Upper lobe of left lung (tissue), 6 donors: ENCODE data around the gene ZBED1. TPM values are rescaled to one million over a fixed set of nuclear protein-coding genes. Genes with fewer than 3 reads are reported as not detected.
"Not testable (repeated sequence)": the region's sequence is repeated elsewhere in the genome, so short reads cannot be mapped to it uniquely, and the experiment has no call there.

Experiments used
- ATAC-seq, 2 donors: fragments of 200-7000 bp; cut with Tn5 transposase; one replicate each; pipeline ENCODE4 v1.9.1; 2022; ENCODE audit warnings: mild to moderate bottlenecking in 2 of 2, moderate library complexity in 2 of 2; ENCODE audit not compliant: low FRiP score in 2 of 2
- DNase-seq, 2 donors: peaks; one replicate each; pipeline ENCODE4 v3.0.0-alpha.2; 2019 to 2020
- H3K27ac ChIP-seq, 4 donors: fragments of 200-600 bp; sonication (generic); one replicate each; pipeline ENCODE4 v1.5.1; 2016 to 2019
- H3K27me3 ChIP-seq, 4 donors: fragments of 200-600 bp; sonication (generic); one replicate each; pipeline ENCODE4 v1.5.1; 2017 to 2019
- H3K36me3 ChIP-seq, 4 donors: fragments of 200-600 bp; sonication (generic); one replicate each; pipeline ENCODE4 v1.5.1; 2016 to 2019
- H3K4me1 ChIP-seq, 4 donors: fragments of 200-600 bp; sonication (generic); one replicate each; pipeline ENCODE4 v1.5.1; 2018 to 2019
- H3K4me3 ChIP-seq, 4 donors: fragments of 200-600 bp; sonication (generic); one replicate each; pipeline ENCODE4 v1.5.1; 2017 to 2019; ENCODE audit warnings: mild to moderate bottlenecking in 2 of 4, moderate library complexity in 1 of 4
- H3K9me3 ChIP-seq, 4 donors: fragments of 200-600 bp; sonication (generic); one replicate each; pipeline ENCODE4 v1.5.1; 2018 to 2019
- CTCF ChIP-seq, 6 experiments: fragments of 450-650 bp in 4 of 6; fragments of 200-600 bp in 2 of 6; sonication (generic) in 2 of 6; IDR thresholded peaks; one replicate each; pipeline ENCODE4 v1.5.1; 2016 to 2019; ENCODE audit warnings: antibody characterized with exemption in 6 of 6
- EP300 ChIP-seq, 4 donors: sonication (generic); formaldehyde crosslinking; IDR thresholded peaks; one replicate each; pipeline ENCODE4 v1.5.1; 2017; ENCODE audit warnings: antibody characterized with exemption in 4 of 4, control low read depth in 2 of 4
- POLR2A ChIP-seq, 4 donors: fragments of 450-650 bp; IDR thresholded peaks; one replicate each; pipeline ENCODE4 v1.5.1; 2016 to 2017; ENCODE audit warnings: antibody characterized with exemption in 4 of 4, mild to moderate bottlenecking in 2 of 4
- POLR2AphosphoS5 ChIP-seq, 2 donors: sonication (generic); formaldehyde crosslinking; IDR thresholded peaks; one replicate each; pipeline ENCODE4 v1.5.1; 2017; ENCODE audit warnings: antibody characterized with exemption in 2 of 2
- WGBS, 2 donors: methylation state at CpG; one replicate each; pipeline ENCODE4 v1.1.5; 2017 to 2018; 5-methylcytosine and 5-hydroxymethylcytosine counted together
- total RNA-seq, 6 donors: library from RNA; depleted of rRNA in 4 of 6; stranded (reverse); fragments of >200 nt in 4 of 6; gene quantifications; one replicate each; pipeline versions ENCODE4 v1.1.0 to v1.2.1, GENCODE V29; 2016 to 2021
- donor health status: DM: no; HTN: no; CAD: no; lungs with moderate emphysema.
- donor health status: DM: no; HTN: yes; CAD: no; lungs with severe emphysema.

ZBED1 gene
- total RNA-seq, 6 donors from 2014 or later: 33.2 to 48.7 (median 41.6) TPM

GRCh38 chrX:2507904-2508627 lies 7.3 kb upstream of the ZBED1 start:
- Histone ChIP-seq H3K36me3 (no peaks in the 10 kb centered on the region), H3K4me1 (no peaks in the 10 kb centered on the region), H3K27me3 (no peaks in the 10 kb centered on the region), H3K27ac (no peak overlapping the region), H3K4me3 (no peak overlapping the region), H3K9me3 (no peaks in the 10 kb centered on the region)
- no peak for TF ChIP-seq EP300 (IDR thresholded peaks at IDR 0.05)
- no peak for TF ChIP-seq CTCF (IDR thresholded peaks at IDR 0.05)
- TF ChIP-seq POLR2AphosphoS5 (IDR thresholded peaks at IDR 0.05): no peak
- TF ChIP-seq POLR2A (IDR thresholded peaks at IDR 0.05): no peak
- ATAC-seq (no peak), DNase-seq (no peak)
- WGBS, 2 donors: 74 to 82% methylated on average over 7 to 8 of the region's 8 CpGs

GRCh38 chrX:2507196-2507595 lies 6.4 kb upstream of the ZBED1 start:
- no peaks in the 10 kb centered on the region for H3K9me3 ChIP-seq
- no peak overlapping the region for H3K4me3 ChIP-seq
- no peak for TF ChIP-seq EP300 (IDR thresholded peaks at IDR 0.05)
- TF ChIP-seq CTCF (IDR thresholded peaks at IDR 0.05): no peak
- TF ChIP-seq POLR2A (IDR thresholded peaks at IDR 0.05): no peak
- TF ChIP-seq POLR2AphosphoS5 (IDR thresholded peaks at IDR 0.05): no peak
- H3K4me1 ChIP-seq: peaks cover 0 to 4% (median under 1%) of the 10 kb centered on the region in 4 donors
- no peaks in the 10 kb centered on the region for H3K27me3 ChIP-seq
- DNase-seq (no peak), ATAC-seq (no peak)
- H3K27ac ChIP-seq: no peak overlapping the region
- WGBS, 2 donors: 84 to 92% methylated on average over 3 of the region's 3 CpGs
- H3K36me3 ChIP-seq: no peaks in the 10 kb centered on the region

GRCh38 chrX:2505341-2505740 lies 4.6 kb upstream of the ZBED1 start:
- H3K4me1 ChIP-seq, DNase-seq, ATAC-seq, H3K4me3 ChIP-seq, H3K9me3 ChIP-seq, H3K27me3 ChIP-seq, H3K27ac ChIP-seq, H3K36me3 ChIP-seq: not testable (repeated sequence)
- WGBS, 2 donors: 89 to 95% methylated on average over 8 of the region's 8 CpGs

- DNase-seq: no peak
- WGBS, 2 donors: 63 to 78% methylated on average over 6 to 7 of the region's 7 CpGs
- no peaks in the 10 kb centered on the region for H3K27me3 ChIP-seq
- ATAC-seq: no peak
- H3K9me3 ChIP-seq: no peaks in the 10 kb centered on the region
- H3K4me1 ChIP-seq: peaks cover under 1 to 9% (median 3%) of the 10 kb centered on the region in 4 donors
- H3K36me3 ChIP-seq: no peaks in the 10 kb centered on the region
- TF ChIP-seq CTCF (IDR thresholded peaks at IDR 0.05) (no peak), POLR2A (IDR thresholded peaks at IDR 0.05) (no peak), POLR2AphosphoS5 (IDR thresholded peaks at IDR 0.05) (no peak), EP300 (IDR thresholded peaks at IDR 0.05) (no peak)
- H3K4me3 ChIP-seq: no peak overlapping the region
- no peak overlapping the region for H3K27ac ChIP-seq
Measured at GRCh38 chrX:2504706-2505332, 4.0 kb upstream of the ZBED1 start.

- Histone ChIP-seq H3K27me3 (no peaks in the 10 kb centered on the region), H3K4me3 (no peak overlapping the region), H3K4me1 (peaks cover 10 to 18% (median 13%) of the 10 kb centered on the region in 4 donors), H3K36me3 (no peaks in the 10 kb centered on the region), H3K27ac (no peak overlapping the region), H3K9me3 (no peaks in the 10 kb centered on the region)
- DNase-seq: peak in 1 of 2 donors; percentile 27
- ATAC-seq: no peak
- 92% methylated on average over 13 of the region's 13 CpGs for WGBS, 2 donors
- no peak for TF ChIP-seq POLR2A (IDR thresholded peaks at IDR 0.05)
- TF ChIP-seq EP300 (IDR thresholded peaks at IDR 0.05): no peak
- TF ChIP-seq POLR2AphosphoS5 (IDR thresholded peaks at IDR 0.05): no peak
- TF ChIP-seq CTCF (IDR thresholded peaks at IDR 0.05): no peak
Measured at GRCh38 chrX:2503591-2504500, 3.1 kb upstream of the ZBED1 start.
